GM18861 (cell line): ENCODE results near the gene OSBPL1A.

ENCODE experiments used
- ATAC-seq: cut with Tn5 transposase; IDR thresholded peaks from one replicate; pipeline ENCODE4 v1.9.1; 2021; ENCODE audit not compliant: unreplicated experiment

OSBPL1A gene

GRCh38 chr18:24230766-24231165, 166.9 kb downstream of the OSBPL1A start:
- ATAC-seq, result no peak

GRCh38 chr18:24228667-24229041, 169.0 kb downstream of the OSBPL1A start:
- ATAC-seq, result no peak

- no peak for ATAC-seq
Observed at GRCh38 chr18:24227977-24228666, 169.5 kb downstream of the OSBPL1A start.

GRCh38 chr18:24220318-24220688, 177.3 kb downstream of the OSBPL1A start:
- no peak for ATAC-seq

- no peak for ATAC-seq
Observed at GRCh38 chr18:24219561-24220317, 177.9 kb downstream of the OSBPL1A start.

- no peak for ATAC-seq
Observed at GRCh38 chr18:24214913-24215312, 182.7 kb downstream of the OSBPL1A start.

- ATAC-seq, result no peak
Observed at GRCh38 chr18:24214144-24214543, 183.5 kb downstream of the OSBPL1A start.

- ATAC-seq, result no peak
Observed at GRCh38 chr18:24212939-24213338, 184.7 kb downstream of the OSBPL1A start.

- no peak for ATAC-seq
Observed at GRCh38 chr18:24209558-24209957, 188.1 kb downstream of the OSBPL1A start.

GRCh38 chr18:24208270-24209035, 189.2 kb downstream of the OSBPL1A start:
- no peak for ATAC-seq

- no peak for ATAC-seq
Observed at GRCh38 chr18:24204904-24205303, 192.7 kb downstream of the OSBPL1A start.

GRCh38 chr18:24201699-24202687, 195.6 kb downstream of the OSBPL1A start:
- no peak for ATAC-seq

- ATAC-seq, result no peak
Observed at GRCh38 chr18:24200494-24201290, 196.9 kb downstream of the OSBPL1A start.

GRCh38 chr18:24199372-24199962, 198.2 kb downstream of the OSBPL1A start:
- ATAC-seq, result no peak

- no peak for ATAC-seq
Observed at GRCh38 chr18:24198461-24198860, 199.2 kb downstream of the OSBPL1A start.

- no peak for ATAC-seq
Observed at GRCh38 chr18:24197412-24197811, 200.2 kb downstream of the OSBPL1A start.

- no peak for ATAC-seq
Observed at GRCh38 chr18:24196764-24197163, 200.9 kb downstream of the OSBPL1A start.

- no peak for ATAC-seq
Observed at GRCh38 chr18:24195296-24196053, 202.1 kb downstream of the OSBPL1A start.

GRCh38 chr18:24190590-24190989, 207.0 kb downstream of the OSBPL1A start:
- ATAC-seq, result no peak
